ENCODE data around the gene MAGI2. TPM values are rescaled to one million over a fixed set of nuclear protein-coding genes. Genes with fewer than 3 reads are reported as not detected.

MAGI2 gene
- total RNA-seq, 1 experiment from 2014 or later: 14.3 TPM

- Histone ChIP-seq H3K18ac (ENCODE audit: insufficient read length, low read depth, low read length) (no peak overlapping the region), H3K9ac (ENCODE audit: extremely low read depth, insufficient read length, low read length) (no peak overlapping the region), H4K91ac (ENCODE audit: insufficient read length, low read depth, low read length) (no peak overlapping the region), H2BK15ac (ENCODE audit: low read depth, low read length) (no peak overlapping the region), H2BK20ac (ENCODE audit: low read depth, low read length, poor library complexity, severe bottlenecking) (no peak overlapping the region), H3K4me2 (ENCODE audit: insufficient read depth, insufficient read length, low read length) (no peak overlapping the region), H3K27ac (ENCODE audit: insufficient read length, low read depth, low read length) (no peak overlapping the region), H3K4me1 (ENCODE audit: insufficient read depth, low read length) (no peaks in the 10 kb centered on the region), H3K79me1 (ENCODE audit: insufficient read depth, low read depth, low read length, poor library complexity, severe bottlenecking) (no peaks in the 10 kb centered on the region), H3K23me2 (ENCODE audit: insufficient read length, low read depth, low read length, poor library complexity, severe bottlenecking) (no peaks in the 10 kb centered on the region), H3K9me3 (ENCODE audit: control insufficient read depth, low read depth, low read length) (no peaks in the 10 kb centered on the region), H3T11ph (ENCODE audit: low read length) (no peak overlapping the region), H3K23ac (ENCODE audit: insufficient read length, low read depth, low read length) (no peak overlapping the region), H2AK5ac (ENCODE audit: insufficient read length, low read length) (no peak overlapping the region), H4K20me1 (ENCODE audit: control insufficient read depth, insufficient read depth, insufficient read length) (no peaks in the 10 kb centered on the region), H3K56ac (ENCODE audit: insufficient read length, low read depth, low read length) (no peak overlapping the region), H2BK5ac (ENCODE audit: insufficient read length, low read length) (no peak overlapping the region), H2BK12ac (ENCODE audit: insufficient read length, low read depth, low read length) (no peak overlapping the region), H2BK120ac (ENCODE audit: low read depth, low read length, poor library complexity, severe bottlenecking) (no peak overlapping the region), H3K14ac (ENCODE audit: insufficient read depth, low read length) (no peak overlapping the region), H2AFZ (ENCODE audit: low read length) (no peak overlapping the region), H3K4ac (ENCODE audit: low read depth, low read length) (no peak overlapping the region), H3K27me3 (ENCODE audit: insufficient read depth, low read length) (no peaks in the 10 kb centered on the region), H4K5ac (ENCODE audit: insufficient read length, low read depth, low read length) (no peak overlapping the region), H3K79me2 (ENCODE audit: insufficient read depth, low read length) (no peaks in the 10 kb centered on the region), H4K8ac (replicated peaks; ENCODE audit: insufficient read length, low read depth, low read length) (no peak overlapping the region)
- no peaks in the 10 kb centered on the region for H3K27me3 Mint-ChIP-seq (ENCODE audit: low read depth)
- H3K9me3 Mint-ChIP-seq: no peaks in the 10 kb centered on the region
- DNase-seq: no peak
- H3K4me1 Mint-ChIP-seq: peaks cover 8 to 10% of the 10 kb centered on the region in 2 experiments
- WGBS (ENCODE audit: extremely low coverage, insufficient read length, low lambda C conversion rate): no CpG with 5 or more reads among the region's 3 CpGs
- TF ChIP-seq CTCF (conservative IDR thresholded peaks at IDR 0.05): no peak
- no peak overlapping the region for H3K27ac Mint-ChIP-seq
- H3K36me3 Mint-ChIP-seq (ENCODE audit: insufficient read depth in 1 of 3, low read depth in 3 of 3): no peaks in the 10 kb centered on the region; a peak in 1 of 7 replicates
- H3K4me3 Mint-ChIP-seq: no peak overlapping the region
Measured at GRCh38 chr7:78334426-78334825, 1119.0 kb downstream of the MAGI2 start.
